ENCODE measurements around the gene C1orf74.

DNA sequence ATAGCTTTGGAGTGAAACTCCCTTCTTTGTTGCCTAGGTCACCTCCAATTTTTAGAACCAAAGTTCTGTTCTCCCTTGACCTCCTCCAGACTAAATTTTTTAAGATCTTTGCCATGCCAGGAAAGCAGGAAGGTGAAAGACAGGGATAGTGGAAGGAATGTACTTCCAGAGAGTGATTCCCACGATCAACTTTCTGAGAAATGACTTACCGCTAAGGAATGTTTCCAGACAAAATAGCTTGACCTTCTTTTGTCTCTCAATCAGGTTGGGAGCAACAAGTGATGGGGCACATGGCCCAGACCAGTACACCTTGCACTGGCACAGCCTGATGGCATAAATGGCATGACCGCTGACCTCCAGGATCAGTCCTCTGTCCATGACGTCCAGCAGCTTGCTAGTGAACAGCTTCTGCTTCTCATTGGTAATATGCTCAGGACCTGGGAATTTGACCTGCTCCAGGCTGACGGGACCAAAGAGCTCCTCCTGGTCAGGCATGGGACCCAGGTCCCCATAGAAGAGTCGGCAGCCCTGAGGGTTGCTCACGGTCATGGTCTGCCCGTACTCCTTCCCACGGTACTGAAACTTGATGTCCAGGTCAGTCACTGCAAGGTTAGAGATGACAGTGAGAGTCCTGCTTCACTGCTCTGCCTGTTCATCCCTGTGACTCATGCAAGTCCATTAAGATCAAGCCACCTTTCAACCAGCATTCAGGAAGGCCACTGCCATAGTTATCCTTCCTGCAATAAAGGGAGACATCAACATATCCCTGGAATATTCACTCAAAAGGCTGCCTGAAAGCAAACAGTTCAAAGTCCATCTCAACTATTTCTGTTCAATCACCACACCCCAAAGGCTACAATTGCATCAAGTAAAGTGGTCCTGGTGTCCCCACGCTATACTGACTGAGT is 6.2 kb upstream of the C1orf74 start:
- TF ChIP-seq, protein P1, sequence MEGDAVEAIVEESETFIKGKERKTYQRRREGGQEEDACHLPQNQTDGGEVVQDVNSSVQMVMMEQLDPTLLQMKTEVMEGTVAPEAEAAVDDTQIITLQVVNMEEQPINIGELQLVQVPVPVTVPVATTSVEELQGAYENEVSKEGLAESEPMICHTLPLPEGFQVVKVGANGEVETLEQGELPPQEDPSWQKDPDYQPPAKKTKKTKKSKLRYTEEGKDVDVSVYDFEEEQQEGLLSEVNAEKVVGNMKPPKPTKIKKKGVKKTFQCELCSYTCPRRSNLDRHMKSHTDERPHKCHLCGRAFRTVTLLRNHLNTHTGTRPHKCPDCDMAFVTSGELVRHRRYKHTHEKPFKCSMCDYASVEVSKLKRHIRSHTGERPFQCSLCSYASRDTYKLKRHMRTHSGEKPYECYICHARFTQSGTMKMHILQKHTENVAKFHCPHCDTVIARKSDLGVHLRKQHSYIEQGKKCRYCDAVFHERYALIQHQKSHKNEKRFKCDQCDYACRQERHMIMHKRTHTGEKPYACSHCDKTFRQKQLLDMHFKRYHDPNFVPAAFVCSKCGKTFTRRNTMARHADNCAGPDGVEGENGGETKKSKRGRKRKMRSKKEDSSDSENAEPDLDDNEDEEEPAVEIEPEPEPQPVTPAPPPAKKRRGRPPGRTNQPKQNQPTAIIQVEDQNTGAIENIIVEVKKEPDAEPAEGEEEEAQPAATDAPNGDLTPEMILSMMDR (IDR thresholded peaks at IDR 0.05), result no peak
- no peak for TF ChIP-seq POLR2A (IDR thresholded peaks at IDR 0.05)
